Activated B cell treated with CpG ODN at 0.5 μM for 24 hours (primary cell): ENCODE measurements around the gene KLHDC3. TPM values are rescaled to one million over a fixed set of nuclear protein-coding genes. Genes with fewer than 3 reads are reported as not detected.

Experiments
- ATAC-seq: fragments of 200-7000 bp; cut with Tn5 transposase; one replicate; pipeline ENCODE4 v1.10.0; 2021; ENCODE audit warnings: low read depth, mild to moderate bottlenecking, moderate library complexity
- CTCF ChIA-PET: fragments of 350-600 bp; sonication (Branson Sonifier 250); formaldehyde crosslinking; loops from one replicate; lab custom pipeline; 2021; ENCODE audit warnings: antibody characterized with exemption; lab: Charles Lee
- POLR2A ChIA-PET: fragments of 350-600 bp; sonication (Branson Sonifier 250); formaldehyde crosslinking; loops from one replicate; lab custom pipeline; 2021; ENCODE audit warnings: antibody characterized with exemption; lab: Charles Lee
- DNase-seq: peaks from one replicate; pipeline ENCODE4 v3.0.0; 2022
- H3K27ac Mint-ChIP-seq: one replicate; pipeline ENCODE4 v1.8.0; 2020; ENCODE audit warnings: mixed read lengths
- H3K27me3 Mint-ChIP-seq: one replicate; pipeline ENCODE4 v1.8.0; 2021; ENCODE audit warnings: mixed read lengths
- H3K36me3 Mint-ChIP-seq: one replicate; pipeline ENCODE4 v1.8.0; 2021; ENCODE audit warnings: low read depth, mixed read lengths
- H3K4me1 Mint-ChIP-seq: one replicate; pipeline ENCODE4 v1.8.0; 2021; ENCODE audit warnings: mixed read lengths
- H3K4me3 Mint-ChIP-seq: one replicate; pipeline ENCODE4 v1.8.0; 2020; ENCODE audit warnings: mild to moderate bottlenecking, mixed read lengths
- H3K9me3 Mint-ChIP-seq: one replicate; pipeline ENCODE4 v1.8.0; 2020; ENCODE audit warnings: mixed read lengths
- CTCF ChIP-seq: fragments of 200-600 bp; IDR thresholded peaks from one replicate; pipeline ENCODE4 v1.8.0; 2022; ENCODE audit warnings: antibody characterized with exemption, mild to moderate bottlenecking
- intact Hi-C: fragments of 100-400 bp; cut with micrococcal nuclease; formaldehyde crosslinking; loops from one replicate; pipeline ENCODE4 v1.15.1; 2024
- total RNA-seq: library from RNA; stranded (reverse); gene quantifications from 2 replicates; pipeline ENCODE4 v1.2.3, GENCODE V29; 2022

KLHDC3 gene
- total RNA-seq, 1 donor from 2014 or later: 36.7 TPM

GRCh38 chr6:43061861-43062260 is 47.8 kb downstream of the KLHDC3 start:
- ATAC-seq (no peak), DNase-seq (no peak)
- intact Hi-C loops: no loop called here
- Mint-ChIP-seq H3K27ac (no peak overlapping the region), H3K27me3 (no peaks in the 10 kb centered on the region), H3K4me3 (no peak overlapping the region), H3K4me1 (peaks cover 33% of the 10 kb centered on the region), H3K36me3 (peaks cover 45% of the 10 kb centered on the region), H3K9me3 (no peaks in the 10 kb centered on the region)
- ChIA-PET CTCF (no interaction called here), POLR2A (no interaction called here)
- no peak for TF ChIP-seq CTCF

GRCh38 chr6:43062818-43063217 is 48.8 kb downstream of the KLHDC3 start:
- Mint-ChIP-seq H3K4me3 (no peak overlapping the region), H3K4me1 (peaks cover 33% of the 10 kb centered on the region), H3K9me3 (no peaks in the 10 kb centered on the region), H3K27me3 (no peaks in the 10 kb centered on the region), H3K36me3 (peaks cover 39% of the 10 kb centered on the region), H3K27ac (no peak overlapping the region)
- ChIA-PET CTCF (no interaction called here), POLR2A (no interaction called here)
- no peak for TF ChIP-seq CTCF
- no peak for ATAC-seq
- intact Hi-C loops: no loop called here
- no peak for DNase-seq

GRCh38 chr6:43070028-43070632 is 56.1 kb downstream of the KLHDC3 start:
- intact Hi-C loops: loop anchor here (1.0 kb wide), 1 partner anchor 73 kb away; no protein-coding TSS in a partner anchor
- ATAC-seq (peak; percentile 42), DNase-seq (no peak)
- ChIA-PET CTCF (no interaction called here), POLR2A (no interaction called here)
- Mint-ChIP-seq H3K27ac (no peak overlapping the region), H3K4me3 (no peak overlapping the region), H3K27me3 (no peaks in the 10 kb centered on the region), H3K4me1 (no peaks in the 10 kb centered on the region), H3K9me3 (no peaks in the 10 kb centered on the region), H3K36me3 (peaks cover 49% of the 10 kb centered on the region)
- no peak for TF ChIP-seq CTCF

Other genes with a start within 250 kb of the KLHDC3 start
- gene BICRAL, start 232.2 kb upstream of the KLHDC3 start, total RNA-seq: 25.2 and 25.5 TPM in 2 replicates
- 94.5 and 110 TPM in 2 replicates for gene RPL7L1, start 134.6 kb upstream of the KLHDC3 start, total RNA-seq
- not detected in 2 replicates for gene PTCRA, start 98.2 kb upstream of the KLHDC3 start, total RNA-seq
- gene CNPY3, start 84.8 kb upstream of the KLHDC3 start, total RNA-seq: 120 and 121 TPM in 2 replicates
- 1.7 and 2.3 TPM in 2 replicates for gene GNMT, start 53.5 kb upstream of the KLHDC3 start, total RNA-seq
- 11.8 and 13.2 TPM in 2 replicates for gene PEX6, start 35.1 kb upstream of the KLHDC3 start, total RNA-seq
- 26.7 and 26.8 TPM in 2 replicates for gene PPP2R5D, start 29.7 kb upstream of the KLHDC3 start, total RNA-seq
- 44.4 and 48.3 TPM in 2 replicates for gene MEA1, start 303 bp upstream of the KLHDC3 start, total RNA-seq
- gene RRP36, start 7.4 kb downstream of the KLHDC3 start, total RNA-seq: 51.7 and 53.9 TPM in 2 replicates
- gene CUL7, start 39.6 kb downstream of the KLHDC3 start, total RNA-seq: 15.9 and 19.1 TPM in 2 replicates
- 43.9 and 47.8 TPM in 2 replicates for gene MRPL2, start 45.2 kb downstream of the KLHDC3 start, total RNA-seq
- gene KLC4, start 45.4 kb downstream of the KLHDC3 start, total RNA-seq: 17.0 and 19.8 TPM in 2 replicates
- 0.66 and 0.82 TPM in 2 replicates for gene PTK7, start 62.1 kb downstream of the KLHDC3 start, total RNA-seq
- 35.9 and 37.8 TPM in 2 replicates for gene SRF, start 157.0 kb downstream of the KLHDC3 start, total RNA-seq
- 69.2 and 70.8 TPM in 2 replicates for gene CUL9, start 167.9 kb downstream of the KLHDC3 start, total RNA-seq
- 56.7 and 57.5 TPM in 2 replicates for gene DNPH1, start 215.2 kb downstream of the KLHDC3 start, total RNA-seq
- gene TTBK1, start 229.2 kb downstream of the KLHDC3 start, total RNA-seq: 0.02 and 0.13 TPM in 2 replicates